ENCODE data around the gene CR1. TPM values are rescaled to one million over a fixed set of nuclear protein-coding genes. Genes with fewer than 3 reads are reported as not detected.

The CR1 gene
- total and polyA plus RNA-seq, 2 of the 8 experiments (the other 6 are each of a cell fraction or from before 2014, with no cell fraction given), result 0.15 to 0.22 TPM

- TF ChIP-seq CHD1 (IDR thresholded peaks at IDR 0.05; ENCODE audit: low read depth, low read length), result no peak
- no peak for TF ChIP-seq E2F6 (IDR thresholded peaks at IDR 0.05)
- no peak for TF ChIP-seq CBX8 (IDR thresholded peaks at IDR 0.05; ENCODE audit: borderline replicate concordance, low read depth, low read length)
Observed at GRCh38 chr1:207504438-207504837, 8.5 kb downstream of the CR1 start (continued).
